ENCODE data around the gene KIFC1.

Gene KIFC1

GRCh38 chr6:33417903-33418689, 26.5 kb downstream of the KIFC1 start, which contains the start of gene CUTA:
Gene CUTA, minus strand, starts transcription at chr6:33418107. Its CDS starts 107 bp downstream, at chr6:33418000.
- peak within 1 kb of the TSS; percentile 98 for H3K4me3 ChIP-seq (ENCODE audit: low read depth, low read length)
- peak; percentile 100 for DNase-seq (ENCODE audit: low read depth)

DNA sequence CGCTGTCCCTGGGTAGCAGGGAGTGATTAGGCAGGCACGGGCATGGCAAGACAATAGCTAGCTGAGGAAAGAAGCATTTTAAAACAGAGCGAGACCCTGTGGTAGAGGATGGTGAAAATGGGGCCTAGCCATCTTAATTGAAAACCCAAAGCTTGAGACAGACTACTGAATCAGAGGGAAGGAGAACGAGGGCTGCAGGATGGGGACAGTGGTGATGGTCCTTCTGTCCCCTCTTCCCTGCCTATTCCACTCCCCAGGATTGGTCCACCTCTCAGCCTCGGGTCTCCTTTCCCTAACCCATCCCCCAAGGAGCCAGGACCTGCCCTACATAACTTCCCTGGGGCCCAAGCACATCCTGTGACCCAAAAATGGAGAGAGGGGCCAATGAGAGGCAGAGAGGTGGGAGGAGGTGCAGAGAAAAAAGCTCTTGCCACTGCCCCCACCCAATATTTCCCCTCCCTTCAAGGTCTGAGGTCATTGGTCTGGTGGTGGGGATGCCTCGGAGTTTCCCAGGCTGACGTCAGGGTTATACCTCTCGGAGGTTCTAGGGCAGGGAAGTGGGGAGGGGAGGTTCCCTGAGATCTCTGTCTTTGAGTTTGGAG, 27.2 kb downstream of the KIFC1 start:
- peak overlapping the region; percentile 55 for H3K4me3 ChIP-seq (ENCODE audit: low read depth, low read length)
- peak; percentile 26 for DNase-seq (ENCODE audit: low read depth)
- TF ChIP-seq MAX (IDR thresholded peaks at IDR 0.05; ENCODE audit: low read depth, low read length): no peak
- no peak for TF ChIP-seq CTCF (IDR thresholded peaks at IDR 0.05; ENCODE audit: low read depth, low read length)
- TF ChIP-seq POLR2A (IDR thresholded peaks at IDR 0.05; ENCODE audit: extremely low read depth, insufficient read length): no peak
- TF ChIP-seq MYC (IDR thresholded peaks at IDR 0.05; ENCODE audit: low read depth, low read length): no peak

More at GRCh38 chr6:33417903-33418689, 26.5 kb downstream of the KIFC1 start, which contains the start of gene CUTA:
- peak; percentile 62 for TF ChIP-seq CTCF (IDR thresholded peaks at IDR 0.05; ENCODE audit: low read depth, low read length)
- peak; percentile 76 for TF ChIP-seq POLR2A (IDR thresholded peaks at IDR 0.05; ENCODE audit: extremely low read depth, insufficient read length)
- TF ChIP-seq MAX (IDR thresholded peaks at IDR 0.05; ENCODE audit: low read depth, low read length): peak; percentile 97
- TF ChIP-seq MYC (IDR thresholded peaks at IDR 0.05; ENCODE audit: low read depth, low read length): peak; percentile 93

DNA sequence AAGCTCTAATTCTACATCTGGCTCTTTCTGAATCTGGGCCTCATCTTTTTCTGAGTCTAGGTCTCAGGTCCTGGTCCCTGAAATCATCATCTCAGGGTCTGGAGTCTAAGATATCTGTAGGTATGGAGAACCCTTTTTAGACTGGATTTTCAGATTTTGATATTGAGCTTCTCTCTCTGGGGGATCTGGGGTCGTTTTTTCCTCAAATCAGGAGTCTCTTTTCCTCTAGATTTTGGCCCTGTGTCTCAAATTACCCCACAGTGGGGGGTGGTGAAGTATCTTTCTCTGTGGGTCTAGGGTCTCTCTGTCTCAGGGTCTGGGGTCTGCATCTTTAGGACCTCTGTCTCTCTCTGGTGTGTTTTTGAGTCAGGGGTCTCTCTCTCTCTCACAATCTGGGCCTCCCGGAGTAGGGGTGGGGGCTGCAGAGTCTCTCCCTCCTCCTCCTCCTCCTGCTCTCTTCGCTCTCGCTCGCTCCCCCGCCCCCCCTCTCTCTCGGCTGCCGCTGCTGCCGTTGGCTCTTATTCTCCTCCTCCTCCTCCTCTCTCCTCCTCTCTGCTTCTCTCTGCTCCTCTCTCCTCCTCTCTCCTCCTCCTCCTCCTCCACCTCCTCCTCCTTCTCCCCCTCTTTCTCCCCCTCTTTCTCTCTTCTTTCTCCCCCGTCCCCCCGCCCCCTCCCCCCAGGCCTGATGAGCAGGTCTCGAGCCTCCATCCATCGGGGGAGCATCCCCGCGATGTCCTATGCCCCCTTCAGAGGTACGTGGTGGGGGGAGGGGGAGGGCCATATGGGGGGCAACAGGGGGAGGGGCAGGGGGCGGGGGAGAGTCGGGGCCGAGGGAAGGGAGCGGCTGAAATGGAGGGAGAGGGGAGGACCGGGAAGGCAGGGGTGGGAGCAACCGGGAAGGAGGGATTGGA, 28.2 kb downstream of the KIFC1 start, which contains the start of gene SYNGAP1:
Gene SYNGAP1 (plus strand): TSS at position 486 of the 911 bp plus-strand sequence. CDS start 200 bp downstream, at position 686.
- DNase-seq (ENCODE audit: low read depth): no peak
- no peak for TF ChIP-seq MYC (IDR thresholded peaks at IDR 0.05; ENCODE audit: low read depth, low read length)
- no peak for TF ChIP-seq POLR2A (IDR thresholded peaks at IDR 0.05; ENCODE audit: extremely low read depth, insufficient read length)
- TF ChIP-seq MAX (IDR thresholded peaks at IDR 0.05; ENCODE audit: low read depth, low read length): no peak
- no peak for TF ChIP-seq CTCF (IDR thresholded peaks at IDR 0.05; ENCODE audit: low read depth, low read length)
- H3K4me3 ChIP-seq (ENCODE audit: low read depth, low read length): no peak within 1 kb of the TSS

GRCh38 chr6:33420491-33421343, 29.1 kb downstream of the KIFC1 start:
- no peak for TF ChIP-seq POLR2A (IDR thresholded peaks at IDR 0.05; ENCODE audit: extremely low read depth, insufficient read length)
- DNase-seq (ENCODE audit: low read depth): peak; percentile 31

DNA sequence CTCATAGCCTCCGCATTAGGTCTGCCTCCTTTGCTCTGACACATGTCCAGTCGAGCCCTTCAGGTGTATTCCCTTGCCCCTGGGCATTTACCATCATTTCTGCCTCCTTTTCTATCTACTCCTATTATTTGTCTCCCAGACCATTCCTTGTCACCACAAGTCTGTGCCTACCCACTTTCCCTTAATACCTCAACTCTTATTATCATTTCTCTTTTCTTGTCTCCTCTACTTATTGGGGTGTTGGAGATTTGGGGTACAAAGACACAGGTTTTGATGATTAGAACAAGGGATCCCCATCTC, 29.7 kb downstream of the KIFC1 start:
- DNase-seq (ENCODE audit: low read depth): no peak
- TF ChIP-seq MAX (IDR thresholded peaks at IDR 0.05; ENCODE audit: low read depth, low read length) (no peak), MYC (IDR thresholded peaks at IDR 0.05; ENCODE audit: low read depth, low read length) (no peak), POLR2A (IDR thresholded peaks at IDR 0.05; ENCODE audit: extremely low read depth, insufficient read length) (no peak), CTCF (IDR thresholded peaks at IDR 0.05; ENCODE audit: low read depth, low read length) (no peak)
- H3K4me3 ChIP-seq (ENCODE audit: low read depth, low read length): no peak overlapping the region

More at GRCh38 chr6:33420491-33421343, 29.1 kb downstream of the KIFC1 start:
- H3K4me3 ChIP-seq (ENCODE audit: low read depth, low read length): no peak overlapping the region
